ENCODE results near the gene WDR87. TPM values are rescaled to one million over a fixed set of nuclear protein-coding genes. Genes with fewer than 3 reads are reported as not detected.

The WDR87 gene
- total RNA-seq, 1 experiment from 2014 or later: not detected

Other genes with a start within 250 kb of the WDR87 start
- gene ZNF607, start 186.8 kb downstream of the WDR87 start, total RNA-seq (2014; rRNA removed; shearing (Covaris generic)): not detected in 2 replicates
- 0.13 and 0.39 TPM in 2 replicates for gene ZNF573, start 127.0 kb downstream of the WDR87 start, total RNA-seq (2014; rRNA removed; shearing (Covaris generic))
- 9.3 and 14.9 TPM in 2 replicates for gene SIPA1L3, start 614 bp upstream of the WDR87 start, total RNA-seq (2014; rRNA removed; shearing (Covaris generic))